Measurements from ENCODE around the gene DEFB113. TPM values are rescaled to one million over a fixed set of nuclear protein-coding genes. Genes with fewer than 3 reads are reported as not detected.

DEFB113 gene, protein sequence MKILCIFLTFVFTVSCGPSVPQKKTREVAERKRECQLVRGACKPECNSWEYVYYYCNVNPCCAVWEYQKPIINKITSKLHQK
- total RNA-seq (2021): not detected in 2 replicates
- Bru-seq, nascent RNA: not detected
- BruChase-seq, experiment 1, labeled RNA remaining after a 2-hour chase: not detected
- BruChase-seq, experiment 2, labeled RNA remaining after a 6-hour chase: not detected
- long read RNA-seq: 0 reads

DNA sequence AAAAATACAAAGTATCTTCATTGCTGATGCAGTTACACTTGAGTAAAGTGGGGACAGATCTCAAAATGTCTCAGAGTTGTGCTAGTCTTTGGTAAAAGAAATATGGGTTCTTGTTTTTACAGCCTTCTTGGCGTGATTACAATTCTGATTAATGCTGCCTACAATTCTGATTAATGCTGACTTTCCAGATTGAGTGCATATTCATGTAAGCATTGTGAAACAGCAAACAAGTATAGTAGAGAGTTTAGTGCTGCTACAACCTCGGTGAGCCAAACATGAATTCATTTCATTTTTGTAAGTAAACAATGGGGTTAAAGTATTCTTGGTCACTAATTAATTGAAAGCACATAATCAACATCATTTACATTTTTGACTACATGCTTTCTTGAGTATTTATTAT is at the start of gene DEFB113:
TSS of gene DEFB113 (minus strand) at position 21 of the 400 bp plus-strand sequence. CDS start at position 21, 0 bp downstream.
- no peak for TF ChIP-seq EZH2 (IDR thresholded peaks at IDR 0.05; ENCODE audit: borderline replicate concordance, low read depth, low read length, poor library complexity, severe bottlenecking)
- TF ChIP-seq, protein P1, sequence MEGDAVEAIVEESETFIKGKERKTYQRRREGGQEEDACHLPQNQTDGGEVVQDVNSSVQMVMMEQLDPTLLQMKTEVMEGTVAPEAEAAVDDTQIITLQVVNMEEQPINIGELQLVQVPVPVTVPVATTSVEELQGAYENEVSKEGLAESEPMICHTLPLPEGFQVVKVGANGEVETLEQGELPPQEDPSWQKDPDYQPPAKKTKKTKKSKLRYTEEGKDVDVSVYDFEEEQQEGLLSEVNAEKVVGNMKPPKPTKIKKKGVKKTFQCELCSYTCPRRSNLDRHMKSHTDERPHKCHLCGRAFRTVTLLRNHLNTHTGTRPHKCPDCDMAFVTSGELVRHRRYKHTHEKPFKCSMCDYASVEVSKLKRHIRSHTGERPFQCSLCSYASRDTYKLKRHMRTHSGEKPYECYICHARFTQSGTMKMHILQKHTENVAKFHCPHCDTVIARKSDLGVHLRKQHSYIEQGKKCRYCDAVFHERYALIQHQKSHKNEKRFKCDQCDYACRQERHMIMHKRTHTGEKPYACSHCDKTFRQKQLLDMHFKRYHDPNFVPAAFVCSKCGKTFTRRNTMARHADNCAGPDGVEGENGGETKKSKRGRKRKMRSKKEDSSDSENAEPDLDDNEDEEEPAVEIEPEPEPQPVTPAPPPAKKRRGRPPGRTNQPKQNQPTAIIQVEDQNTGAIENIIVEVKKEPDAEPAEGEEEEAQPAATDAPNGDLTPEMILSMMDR (conservative IDR thresholded peaks at IDR 0.05; ENCODE audit: low read depth, low read length): no peak
- H3K9me3 ChIP-seq (ENCODE audit: low read depth, low read length, poor library complexity, severe bottlenecking): no peaks in the 10 kb centered on the region

DNA sequence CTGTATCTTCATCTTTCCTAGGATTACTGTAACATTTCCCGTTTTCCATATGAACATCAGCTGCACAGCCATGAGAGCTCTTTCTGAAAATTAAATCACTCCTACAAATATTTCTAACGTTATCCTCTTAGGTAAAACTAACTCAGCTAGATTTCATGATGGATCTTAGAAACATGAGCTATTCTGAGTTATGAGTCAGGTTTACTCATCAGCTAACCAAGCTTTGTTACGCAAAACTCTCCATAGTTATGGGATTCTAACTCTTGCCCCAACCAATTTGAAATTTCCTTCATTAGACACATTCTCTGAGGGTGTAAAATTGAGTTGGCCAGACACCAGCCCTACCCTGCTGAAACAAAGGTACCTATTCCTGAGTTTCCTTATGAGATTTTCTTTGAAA is 38.4 kb upstream of the DEFB113 start:
- Histone ChIP-seq H3K9me3 (ENCODE audit: low read depth, low read length, poor library complexity, severe bottlenecking) (no peaks in the 10 kb centered on the region), H3K27ac (ENCODE audit: low read depth, low read length, poor library complexity, severe bottlenecking) (no peak overlapping the region), H3K27me3 (replicated peaks; ENCODE audit: insufficient read depth, low read depth, low read length, poor library complexity) (no peaks in the 10 kb centered on the region), H3K4me3 (ENCODE audit: low read depth, low read length, poor library complexity, severe bottlenecking) (no peak overlapping the region), H3K36me3 (ENCODE audit: insufficient read depth, low read length, poor library complexity, severe bottlenecking) (no peaks in the 10 kb centered on the region), H3K4me1 (ENCODE audit: insufficient read depth, low read length, poor library complexity, severe bottlenecking) (no peaks in the 10 kb centered on the region)
- TF ChIP-seq EZH2 (IDR thresholded peaks at IDR 0.05; ENCODE audit: borderline replicate concordance, low read depth, low read length, poor library complexity, severe bottlenecking): no peak
- TF ChIP-seq, protein P1 (conservative IDR thresholded peaks at IDR 0.05; ENCODE audit: low read depth, low read length): no peak
- no peak for DNase-seq (ENCODE audit: low spot score)
- POLR2A ChIA-PET (ENCODE audit: low non-redundant PET): no interaction called here
- intact Hi-C loops (cut with micrococcal nuclease; ENCODE audit: unreplicated experiment): no loop called here
- CTCF ChIA-PET: interaction anchor here (0.8 kb wide), 1 partner anchor 55 kb away, joined by 4 read pairs; no protein-coding TSS in a partner anchor
- BruUV-seq (replicated peaks): no TSS peak

More for the DNA sequence above, at the start of gene DEFB113:
- no peaks in the 10 kb centered on the region for H3K27me3 ChIP-seq (replicated peaks; ENCODE audit: insufficient read depth, low read depth, low read length, poor library complexity)
- POLR2A ChIA-PET (ENCODE audit: low non-redundant PET): no interaction called here
- intact Hi-C loops (cut with micrococcal nuclease; ENCODE audit: unreplicated experiment): no loop called here
- H3K4me1 ChIP-seq (ENCODE audit: insufficient read depth, low read length, poor library complexity, severe bottlenecking): no peaks in the 10 kb centered on the region
- no TSS peak for BruUV-seq (replicated peaks)
- DNase-seq (ENCODE audit: low spot score): no peak
- no peaks in the 10 kb centered on the region for H3K36me3 ChIP-seq (ENCODE audit: insufficient read depth, low read length, poor library complexity, severe bottlenecking)
- CTCF ChIA-PET: no interaction called here
- no peak within 1 kb of the TSS for H3K4me3 ChIP-seq (ENCODE audit: low read depth, low read length, poor library complexity, severe bottlenecking)
- H3K27ac ChIP-seq (ENCODE audit: low read depth, low read length, poor library complexity, severe bottlenecking): no peak within 1 kb of the TSS

DNA sequence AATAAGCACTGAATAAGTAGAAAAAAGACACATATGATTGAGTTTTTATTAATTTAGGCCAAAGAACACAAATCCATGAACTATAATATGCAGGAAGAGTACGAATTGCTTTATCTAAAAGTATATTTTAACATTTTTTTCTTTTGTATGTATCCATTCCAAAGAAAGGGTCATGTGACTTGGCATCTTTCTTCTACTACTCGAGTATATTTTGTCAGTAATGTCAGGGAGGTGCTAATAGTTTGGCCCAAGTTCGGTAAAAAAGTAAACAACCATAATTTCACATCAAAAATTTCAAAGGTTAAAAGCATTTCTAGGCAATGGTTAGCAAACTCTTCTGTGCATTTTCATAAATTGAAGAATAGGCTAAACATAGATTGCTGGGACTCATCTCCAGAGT is 33.7 kb upstream of the DEFB113 start:
- intact Hi-C loops (cut with micrococcal nuclease; ENCODE audit: unreplicated experiment): no loop called here
- Histone ChIP-seq H3K27me3 (replicated peaks; ENCODE audit: insufficient read depth, low read depth, low read length, poor library complexity) (no peaks in the 10 kb centered on the region), H3K4me3 (ENCODE audit: low read depth, low read length, poor library complexity, severe bottlenecking) (no peak overlapping the region), H3K4me1 (ENCODE audit: insufficient read depth, low read length, poor library complexity, severe bottlenecking) (no peaks in the 10 kb centered on the region), H3K9me3 (ENCODE audit: low read depth, low read length, poor library complexity, severe bottlenecking) (no peaks in the 10 kb centered on the region), H3K36me3 (ENCODE audit: insufficient read depth, low read length, poor library complexity, severe bottlenecking) (no peaks in the 10 kb centered on the region), H3K27ac (ENCODE audit: low read depth, low read length, poor library complexity, severe bottlenecking) (no peak overlapping the region)
- TF ChIP-seq, protein P1 (conservative IDR thresholded peaks at IDR 0.05; ENCODE audit: low read depth, low read length): no peak
- TF ChIP-seq EZH2 (IDR thresholded peaks at IDR 0.05; ENCODE audit: borderline replicate concordance, low read depth, low read length, poor library complexity, severe bottlenecking): no peak
- DNase-seq (ENCODE audit: low spot score): no peak
- BruUV-seq (replicated peaks): no TSS peak
- CTCF ChIA-PET: no interaction called here
- POLR2A ChIA-PET (ENCODE audit: low non-redundant PET): no interaction called here
